Gastroesophageal sphincter (tissue), 3 donors: ENCODE results near the gene PLCB4.

Experiments used
- CTCF ChIP-seq, 4 experiments: fragments of 200-600 bp in 2 of 4; fragments of 450-650 bp in 2 of 4; sonication (generic) in 1 of 4; IDR thresholded peaks; one replicate each; pipeline ENCODE4 v1.5.1; 2017 to 2019; ENCODE audit warnings: antibody characterized with exemption in 4 of 4, mild to moderate bottlenecking in 2 of 4, moderate library complexity in 2 of 4
- EP300 ChIP-seq: sonication (generic); formaldehyde crosslinking; IDR thresholded peaks from one replicate; pipeline ENCODE4 v1.6.1; 2017; ENCODE audit warnings: antibody characterized with exemption, mild to moderate bottlenecking
- POLR2A ChIP-seq, 2 donors: fragments of 450-650 bp; IDR thresholded peaks; one replicate each; pipeline ENCODE4 v1.6.1; 2017; ENCODE audit warnings: antibody characterized with exemption in 2 of 2, mild to moderate bottlenecking in 2 of 2, moderate library complexity in 1 of 2
- POLR2AphosphoS5 ChIP-seq: sonication (generic); formaldehyde crosslinking; IDR thresholded peaks from one replicate; pipeline ENCODE4 v1.6.1; 2017; ENCODE audit warnings: antibody characterized with exemption

DNA sequence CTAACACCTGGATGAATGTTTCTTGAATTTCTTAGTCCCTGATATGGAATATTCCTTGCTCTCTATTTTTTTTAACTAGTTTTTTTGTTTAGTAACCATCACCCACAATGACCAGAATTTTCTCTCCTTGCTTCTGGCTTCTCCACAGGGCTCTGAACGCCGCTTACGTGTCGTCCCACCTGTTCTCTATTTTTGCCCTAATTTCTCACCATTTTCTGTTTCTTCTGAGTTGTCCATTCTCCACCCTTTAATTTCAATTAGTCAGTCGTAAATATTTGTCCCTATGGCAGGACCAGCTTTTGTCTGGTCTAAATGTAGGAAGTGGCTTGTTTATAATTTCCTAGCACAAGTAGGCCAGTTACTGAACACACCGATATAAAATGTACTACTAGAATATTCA lies 52.3 kb downstream of the PLCB4 start:
- no peak for TF ChIP-seq POLR2A (IDR thresholded peaks at IDR 0.05)
- no peak for TF ChIP-seq CTCF (IDR thresholded peaks at IDR 0.05)
- no peak for TF ChIP-seq POLR2AphosphoS5
- no peak for TF ChIP-seq EP300
